Hindlimb muscle (tissue), 1 donor: ENCODE results near the gene PLEKHM3. TPM values are rescaled to one million over a fixed set of nuclear protein-coding genes. Genes with fewer than 3 reads are reported as not detected.
A peak's percentile ranks its signal among the peaks of the same experiment; 100 is the strongest.

Experiments
- DNase-seq: peaks from one replicate; pipeline ENCODE4 v3.0.0-alpha.2; 2013
- polyA plus RNA-seq: library from polyadenylated mRNA; unstranded; fragments of 120-200 nt; gene quantifications from one replicate; pipeline ENCODE4 v1.2.1, GENCODE V29; 2013; ENCODE audit not compliant: insufficient read length

PLEKHM3 gene
- polyA plus RNA-seq, 1 donor, result 8.1 TPM

GRCh38 chr2:207854484-207855440 is 170.6 kb downstream of the PLEKHM3 start:
- no peak for DNase-seq

GRCh38 chr2:207852791-207853190 is 172.5 kb downstream of the PLEKHM3 start:
- DNase-seq, result no peak

- DNase-seq, result no peak
Measured at GRCh38 chr2:207849443-207849842, 175.9 kb downstream of the PLEKHM3 start.

- no peak for DNase-seq
Measured at GRCh38 chr2:207848545-207848928, 176.8 kb downstream of the PLEKHM3 start.

DNA sequence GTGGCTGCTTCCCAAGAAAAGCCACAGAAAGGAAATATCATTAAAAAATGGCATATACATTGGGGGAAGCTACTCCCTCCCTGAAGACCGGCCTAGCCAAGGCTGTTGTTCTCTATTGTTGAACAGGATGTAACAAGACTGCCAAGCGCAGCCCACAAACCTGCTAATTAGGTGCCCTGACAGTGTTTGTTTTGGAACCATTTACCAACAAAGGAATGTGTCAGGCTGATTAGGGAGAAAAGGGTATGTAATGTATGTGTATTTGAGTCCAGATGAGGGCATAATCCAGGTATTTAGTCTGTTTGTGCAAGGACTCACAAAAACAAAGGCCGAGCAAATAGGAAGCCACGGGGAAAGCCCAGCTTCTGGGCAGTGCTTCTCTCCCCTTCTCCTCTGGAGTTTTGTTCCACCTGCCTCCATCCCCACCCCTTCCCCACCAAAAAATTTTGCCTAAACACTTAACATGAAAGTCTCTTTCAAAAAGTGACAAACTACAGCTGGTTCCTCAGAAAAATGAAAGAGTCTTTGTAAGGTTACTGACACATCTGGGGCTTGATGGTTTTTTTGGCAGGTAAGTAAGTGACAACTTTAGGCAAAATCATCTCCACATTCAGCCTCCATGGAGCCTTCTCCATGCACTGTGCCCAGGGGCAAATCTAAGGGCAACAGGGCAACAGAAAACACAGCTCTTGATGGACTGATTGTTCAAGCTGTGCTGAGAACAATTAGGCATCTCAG is 177.4 kb downstream of the PLEKHM3 start:
- no peak for DNase-seq

DNA sequence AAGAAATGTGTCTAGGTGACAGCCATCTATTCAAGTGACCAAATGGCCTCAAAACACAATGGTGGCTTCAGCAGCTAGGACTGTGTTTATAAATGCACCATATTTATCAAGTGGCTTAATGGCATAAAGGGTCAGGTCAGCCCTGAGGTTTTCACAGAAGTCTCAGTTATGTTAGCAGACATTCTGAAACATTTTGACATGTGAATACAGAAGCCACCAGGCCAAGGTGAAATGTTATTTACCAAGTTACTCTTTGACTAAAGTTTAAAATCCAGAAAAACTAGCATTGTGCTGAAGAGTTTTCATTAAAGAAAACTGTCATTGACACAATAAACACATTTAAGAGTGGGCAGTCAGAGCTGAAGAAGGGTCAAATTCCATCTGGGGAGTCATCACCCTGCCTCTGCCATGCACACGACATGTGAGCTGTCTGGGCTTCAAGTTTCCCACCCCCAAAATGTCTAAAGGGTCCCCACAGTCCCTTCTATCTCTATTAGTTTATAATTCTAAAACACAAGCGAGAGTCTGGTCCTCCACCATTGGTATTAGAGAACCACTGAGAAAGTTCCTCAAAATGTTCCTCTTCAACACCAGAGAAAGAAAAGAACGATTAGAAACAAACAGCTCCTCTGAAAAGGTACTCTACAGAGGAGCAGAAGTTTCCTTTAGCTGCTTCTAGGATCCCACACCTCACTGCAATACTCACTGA is 178.1 kb downstream of the PLEKHM3 start:
- no peak for DNase-seq

DNA sequence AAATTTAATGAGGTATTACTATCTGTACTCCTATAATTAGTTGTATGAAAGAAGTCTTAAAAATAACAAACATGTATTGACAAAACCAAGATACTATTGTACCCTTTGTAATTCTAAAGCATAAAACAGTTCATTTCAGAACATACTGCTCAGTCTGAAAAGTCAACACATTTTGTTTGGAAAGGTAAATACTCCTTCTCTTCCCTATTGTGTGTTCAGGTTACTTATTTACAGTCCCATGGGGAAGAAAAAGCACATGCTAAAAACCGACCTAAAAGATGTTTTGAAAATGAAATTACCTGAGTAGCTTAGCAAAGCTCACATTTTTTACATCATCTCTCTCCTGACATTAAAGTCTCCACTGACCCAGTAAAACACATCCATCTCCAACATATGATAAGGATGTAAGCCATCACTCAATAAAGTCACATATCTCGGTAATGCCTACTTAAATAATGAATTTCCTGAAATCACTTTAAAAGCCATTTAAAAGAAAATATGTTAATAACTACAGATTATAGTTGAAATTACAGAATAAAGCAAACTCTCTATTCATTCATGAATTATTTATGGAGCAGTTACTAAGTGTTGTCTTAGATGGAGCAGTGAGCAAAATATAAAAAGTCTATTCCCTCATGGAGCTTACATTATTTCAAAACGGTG is 180.0 kb downstream of the PLEKHM3 start:
- no peak for DNase-seq

DNA sequence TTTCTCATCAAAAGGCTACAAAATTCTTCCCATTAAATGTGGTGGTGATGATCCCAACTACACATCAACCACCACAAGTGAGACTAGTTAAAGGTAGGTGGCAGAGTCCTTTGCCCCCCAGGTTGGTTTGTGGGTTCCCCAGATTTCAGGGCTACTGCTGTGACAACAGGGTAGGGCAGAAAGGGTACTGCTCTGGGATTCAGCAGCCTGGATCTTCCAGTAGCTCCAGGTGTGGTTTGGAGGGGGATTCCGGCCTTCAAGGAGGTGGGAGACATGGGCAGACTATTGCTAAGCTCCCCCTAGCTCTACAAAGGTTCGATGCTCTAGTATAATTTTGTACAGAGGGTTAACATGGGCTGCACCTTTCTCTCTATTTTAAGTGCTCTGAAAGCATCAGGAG is 180.7 kb downstream of the PLEKHM3 start:
- DNase-seq, result no peak

DNA sequence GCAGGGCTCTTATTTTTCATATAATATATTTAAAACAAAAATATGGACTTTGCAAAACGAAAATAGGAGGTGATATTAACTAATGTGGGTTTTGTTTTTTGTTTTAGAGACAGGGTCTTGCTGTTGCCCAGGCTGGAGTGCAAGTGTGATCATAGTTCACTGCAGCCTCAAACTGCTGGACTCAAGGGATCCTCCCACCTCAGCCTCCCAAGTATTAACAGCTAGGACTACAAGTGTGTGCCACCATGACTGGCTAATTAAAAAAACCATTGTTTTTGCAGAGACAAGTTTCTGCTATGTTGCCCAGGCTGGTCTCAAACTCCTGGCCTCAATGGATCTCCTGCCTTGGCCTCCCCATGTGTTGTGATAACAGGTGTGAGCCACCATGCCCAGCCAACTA is 185.2 kb downstream of the PLEKHM3 start:
- DNase-seq, result no peak

DNA sequence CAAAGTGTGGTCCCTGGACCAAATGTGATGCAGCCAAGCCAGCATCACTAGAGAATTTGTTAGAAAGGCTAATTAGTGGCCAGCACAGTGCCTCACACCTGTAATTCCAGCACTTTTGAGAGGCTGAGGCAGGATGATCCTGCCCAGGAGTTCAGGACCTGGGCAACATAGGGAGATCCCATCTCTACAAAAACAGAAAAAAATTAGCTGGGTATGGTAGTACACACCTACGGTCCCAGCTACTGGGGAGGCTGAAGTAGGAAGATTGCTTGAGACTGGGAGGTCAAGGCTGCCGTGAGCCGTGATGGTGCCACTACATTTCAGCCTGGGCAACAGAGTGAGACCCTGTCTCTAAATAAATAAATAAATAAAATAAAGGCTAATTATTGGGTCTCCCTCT is 185.8 kb downstream of the PLEKHM3 start:
- DNase-seq, result no peak

- no peak for DNase-seq
Measured at GRCh38 chr2:207839028-207839427, 186.3 kb downstream of the PLEKHM3 start.

DNA sequence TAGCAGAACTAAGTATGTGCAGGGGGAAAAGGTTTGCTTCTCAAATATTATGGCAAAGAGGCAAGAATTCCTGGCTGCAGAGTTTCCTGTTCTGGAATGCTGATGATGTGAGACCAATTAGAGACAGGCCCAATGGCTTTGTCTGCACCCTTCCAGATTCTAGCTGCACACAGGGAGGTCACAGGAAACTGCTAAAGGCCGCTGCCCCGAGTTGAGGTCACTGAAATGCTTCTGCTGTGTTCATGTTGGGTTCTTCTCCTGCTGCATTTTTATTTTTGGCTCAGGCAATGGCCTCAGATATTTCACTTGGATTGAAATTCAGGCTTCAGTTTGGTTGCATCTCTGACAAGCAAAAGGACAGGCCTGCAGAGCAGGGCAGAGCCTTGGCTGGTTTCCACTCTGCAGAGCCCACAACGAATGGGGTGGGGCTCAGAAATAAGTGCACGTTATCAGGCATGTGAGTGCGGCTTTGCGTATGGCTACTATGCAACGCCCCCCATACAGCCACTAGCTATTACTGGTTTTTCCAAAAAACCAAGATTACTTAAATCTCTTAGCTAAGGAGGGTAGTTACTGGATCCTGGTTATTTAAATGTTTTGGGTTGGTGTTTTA is 188.7 kb downstream of the PLEKHM3 start:
- no peak for DNase-seq

DNA sequence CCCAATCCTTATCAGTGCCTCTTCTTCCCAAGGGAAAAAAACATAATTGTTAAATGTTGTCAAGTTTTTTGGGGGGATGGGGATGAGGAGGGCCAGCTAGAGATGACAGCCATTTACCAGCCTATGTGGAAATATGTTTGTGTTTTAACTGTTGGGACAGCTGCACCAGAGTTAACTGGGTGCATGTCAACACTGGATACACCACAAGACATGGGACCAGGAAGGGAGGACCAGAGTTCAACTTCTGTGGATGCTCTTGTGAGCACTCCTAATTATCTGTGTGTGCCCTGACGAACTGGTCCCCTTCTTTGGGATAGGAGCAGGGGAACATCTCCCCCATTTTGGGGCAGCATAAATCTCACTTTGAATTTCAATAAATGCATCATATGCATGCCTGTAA is 189.5 kb downstream of the PLEKHM3 start:
- no peak for DNase-seq

DNA sequence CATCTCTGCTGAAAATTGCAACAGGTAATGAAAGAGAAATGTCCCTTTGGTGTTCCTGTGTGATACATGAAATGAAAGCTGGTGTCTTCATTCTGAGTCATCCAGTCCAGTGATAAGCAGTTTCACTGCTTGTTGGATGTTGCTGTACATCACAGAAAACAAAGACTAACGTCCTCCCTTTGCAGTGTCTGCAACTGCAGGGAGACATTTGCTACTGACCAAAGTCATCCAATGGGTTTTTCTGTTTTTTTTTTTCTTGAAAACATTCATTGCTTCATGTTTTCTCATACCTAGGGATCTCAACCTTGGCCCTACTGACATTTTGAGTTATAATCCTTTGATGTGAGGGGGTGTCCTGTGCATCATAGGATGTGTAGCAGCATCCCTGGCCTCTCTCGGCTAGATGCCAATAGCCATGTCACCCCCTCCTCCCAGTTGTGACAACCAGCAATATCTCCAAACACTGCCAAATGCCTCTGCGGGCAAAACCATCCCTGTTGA is 192.0 kb downstream of the PLEKHM3 start:
- DNase-seq, result no peak

DNA sequence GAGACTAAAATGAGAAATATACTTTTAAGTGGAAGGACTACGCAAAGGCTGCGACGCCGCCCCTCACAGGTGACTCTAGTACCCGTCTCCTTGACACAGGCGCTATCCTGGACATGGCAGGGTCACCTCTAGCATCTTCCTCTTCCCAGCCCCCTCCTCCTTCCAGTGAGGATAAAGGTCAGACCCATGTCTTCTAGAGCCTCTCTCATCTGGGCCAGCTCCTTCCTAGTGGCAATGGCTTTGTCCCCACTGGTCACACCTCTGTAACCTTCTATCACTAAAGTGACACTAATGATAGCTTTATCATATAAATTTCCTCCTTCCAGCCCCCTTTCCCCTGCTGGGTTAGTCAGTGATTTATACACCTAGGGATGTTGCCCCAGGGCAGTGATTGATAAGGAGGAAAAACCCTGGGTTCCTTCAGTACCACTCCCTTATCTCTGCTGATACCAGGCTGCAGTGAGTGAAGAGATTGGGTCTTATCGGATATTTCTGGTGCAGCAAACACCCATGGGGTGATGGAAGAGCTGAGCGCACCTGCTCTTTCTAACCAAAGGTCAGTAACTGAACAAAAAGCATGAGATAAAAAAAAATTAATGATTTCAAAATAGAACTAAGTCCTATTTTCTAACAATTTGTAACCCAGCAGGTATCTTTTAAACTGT is 193.6 kb downstream of the PLEKHM3 start:
- no peak for DNase-seq

- DNase-seq, result no peak
Measured at GRCh38 chr2:207830778-207831438, 194.4 kb downstream of the PLEKHM3 start.

GRCh38 chr2:207828361-207829057 is 196.8 kb downstream of the PLEKHM3 start:
- DNase-seq, result no peak

DNA sequence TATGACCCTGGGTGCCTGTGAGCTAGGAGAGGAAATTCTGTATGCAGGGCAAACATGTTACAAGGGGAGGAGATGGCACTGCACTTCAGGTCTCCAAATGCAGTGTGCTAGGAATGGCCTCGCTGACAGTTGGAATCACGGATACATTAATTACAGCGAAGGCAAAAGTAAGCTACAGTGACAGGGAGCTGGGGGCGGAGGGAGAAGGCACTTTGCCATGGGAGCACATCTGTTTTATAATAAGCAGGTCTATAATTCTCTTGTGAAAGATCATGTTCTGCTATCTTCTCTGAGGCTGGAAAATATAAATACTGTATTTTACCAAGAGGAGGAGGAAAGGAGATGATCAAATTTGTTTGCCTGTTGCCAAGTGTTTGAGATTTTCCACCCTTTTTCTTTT is 199.3 kb downstream of the PLEKHM3 start:
- DNase-seq, result no peak

DNA sequence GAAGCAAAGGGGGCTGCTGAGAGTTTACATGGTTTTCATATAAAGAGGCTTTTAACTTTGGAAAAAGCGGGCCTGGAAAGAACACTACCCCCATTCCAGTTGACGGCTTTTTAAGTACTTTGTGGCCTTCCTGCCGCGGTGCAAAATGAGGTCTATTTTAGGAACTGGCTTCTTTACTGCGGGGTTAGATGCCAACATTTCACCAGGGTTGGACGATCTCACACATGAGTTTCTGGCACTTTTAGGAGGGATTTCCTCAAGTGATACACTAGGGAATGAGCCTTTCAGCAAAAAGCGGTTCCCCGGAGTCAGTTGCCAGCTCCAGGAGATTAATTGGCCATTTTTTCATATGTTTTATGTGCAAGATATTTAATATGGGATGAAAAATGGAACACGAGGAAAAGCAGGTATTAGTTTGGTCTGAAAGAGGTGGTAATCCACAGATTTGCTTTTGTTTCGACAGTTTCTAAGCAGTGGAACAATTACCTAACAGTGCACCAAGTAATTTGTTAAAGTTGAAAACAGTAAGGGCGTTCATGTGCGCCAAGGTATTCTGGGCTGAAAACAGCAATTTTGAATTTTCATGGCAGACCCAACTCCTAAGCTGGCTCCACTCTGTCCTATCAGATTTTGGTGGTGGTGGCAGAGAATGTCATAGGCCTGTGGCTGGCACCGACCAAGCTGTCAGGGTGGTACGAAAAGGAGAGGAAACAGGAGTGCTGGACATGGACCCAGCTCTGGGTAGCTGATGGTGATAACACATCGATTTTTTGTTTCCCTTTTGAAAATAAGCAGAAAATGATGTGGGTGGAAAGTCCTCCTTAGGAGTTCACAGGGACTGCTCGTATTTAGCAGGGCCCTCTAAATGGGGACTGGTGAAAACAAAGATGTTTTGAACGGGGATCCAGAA is 200.0 kb downstream of the PLEKHM3 start:
- peak; percentile 67 for DNase-seq
